ENCODE data around the gene HSDL2.
A peak's percentile ranks its signal among the peaks of the same experiment; 100 is the strongest.

The HSDL2 gene

GRCh38 chr9:112489039-112489546 is 109.2 kb downstream of the HSDL2 start (continued):
- TF ChIP-seq TOX (CRISPR knock-in tag; IDR thresholded peaks at IDR 0.05; ENCODE audit: borderline replicate concordance), result no peak

DNA sequence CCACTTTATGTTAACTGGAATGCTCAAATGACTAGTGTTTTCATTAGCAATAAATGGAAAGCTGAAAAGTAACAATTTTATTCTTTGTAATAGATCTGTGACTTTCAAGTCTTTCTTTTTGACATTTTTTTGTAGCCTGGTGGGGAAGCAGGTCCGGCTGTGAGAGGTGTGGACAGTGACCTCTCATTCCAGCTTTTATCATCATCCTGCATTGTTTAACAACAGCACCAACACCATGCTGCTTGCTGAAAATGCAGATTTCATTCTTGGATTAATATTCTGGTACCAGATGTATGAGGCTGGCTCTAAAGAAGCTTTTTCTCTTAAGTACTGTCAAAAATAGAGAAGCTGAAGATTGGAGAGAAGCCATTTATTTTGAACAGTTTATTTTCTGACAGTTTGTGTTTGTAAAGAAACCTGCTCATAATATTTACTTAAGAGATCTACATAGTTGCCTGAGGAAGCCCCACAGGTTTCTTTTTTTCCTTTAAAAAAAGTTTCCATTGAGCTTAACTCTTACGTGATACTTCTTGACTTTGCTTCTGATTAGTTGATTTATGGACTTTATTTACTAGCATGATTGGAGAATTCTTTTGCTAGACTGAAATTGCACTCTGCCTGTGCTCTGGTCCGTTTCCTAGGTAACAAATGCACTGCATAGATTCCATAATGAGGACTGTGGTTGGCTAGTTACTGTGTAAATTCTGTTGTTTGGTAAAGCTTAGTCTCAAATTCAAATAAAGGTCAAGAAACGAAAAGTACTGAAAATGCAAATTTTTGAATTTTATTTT is 110.2 kb downstream of the HSDL2 start:
- TF ChIP-seq RARB (CRISPR knock-in tag; IDR thresholded peaks at IDR 0.05) (no peak), PPARA (CRISPR knock-in tag; IDR thresholded peaks at IDR 0.05; ENCODE audit: borderline replicate concordance) (no peak), ZC3H10 (CRISPR knock-in tag; IDR thresholded peaks at IDR 0.05) (no peak), TOX (CRISPR knock-in tag; IDR thresholded peaks at IDR 0.05; ENCODE audit: borderline replicate concordance) (no peak), SNAI2 (CRISPR knock-in tag; IDR thresholded peaks at IDR 0.05) (no peak), ESRRG (CRISPR knock-in tag; IDR thresholded peaks at IDR 0.05) (no peak), ZFP3 (CRISPR knock-in tag; IDR thresholded peaks at IDR 0.05) (no peak), GLIS3 (CRISPR knock-in tag; IDR thresholded peaks at IDR 0.05) (no peak), BACH2 (CRISPR knock-in tag; IDR thresholded peaks at IDR 0.05; ENCODE audit: borderline replicate concordance) (no peak), CSDC2 (CRISPR knock-in tag; IDR thresholded peaks at IDR 0.05) (no peak), CSRNP3 (CRISPR knock-in tag; IDR thresholded peaks at IDR 0.05) (no peak), OSR1 (CRISPR knock-in tag; IDR thresholded peaks at IDR 0.05) (no peak), ARNTL (CRISPR knock-in tag; IDR thresholded peaks at IDR 0.05; ENCODE audit: borderline replicate concordance, low read depth) (no peak)
- TF ChIP-seq, protein P1, sequence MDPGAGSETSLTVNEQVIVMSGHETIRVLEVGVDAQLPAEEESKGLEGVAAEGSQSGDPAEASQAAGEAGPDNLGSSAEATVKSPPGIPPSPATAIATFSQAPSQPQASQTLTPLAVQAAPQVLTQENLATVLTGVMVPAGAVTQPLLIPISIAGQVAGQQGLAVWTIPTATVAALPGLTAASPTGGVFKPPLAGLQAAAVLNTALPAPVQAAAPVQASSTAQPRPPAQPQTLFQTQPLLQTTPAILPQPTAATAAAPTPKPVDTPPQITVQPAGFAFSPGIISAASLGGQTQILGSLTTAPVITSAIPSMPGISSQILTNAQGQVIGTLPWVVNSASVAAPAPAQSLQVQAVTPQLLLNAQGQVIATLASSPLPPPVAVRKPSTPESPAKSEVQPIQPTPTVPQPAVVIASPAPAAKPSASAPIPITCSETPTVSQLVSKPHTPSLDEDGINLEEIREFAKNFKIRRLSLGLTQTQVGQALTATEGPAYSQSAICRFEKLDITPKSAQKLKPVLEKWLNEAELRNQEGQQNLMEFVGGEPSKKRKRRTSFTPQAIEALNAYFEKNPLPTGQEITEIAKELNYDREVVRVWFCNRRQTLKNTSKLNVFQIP (CRISPR knock-in tag; IDR thresholded peaks at IDR 0.05; ENCODE audit: borderline replicate concordance, low read depth), result no peak
- TF ChIP-seq, protein P2, sequence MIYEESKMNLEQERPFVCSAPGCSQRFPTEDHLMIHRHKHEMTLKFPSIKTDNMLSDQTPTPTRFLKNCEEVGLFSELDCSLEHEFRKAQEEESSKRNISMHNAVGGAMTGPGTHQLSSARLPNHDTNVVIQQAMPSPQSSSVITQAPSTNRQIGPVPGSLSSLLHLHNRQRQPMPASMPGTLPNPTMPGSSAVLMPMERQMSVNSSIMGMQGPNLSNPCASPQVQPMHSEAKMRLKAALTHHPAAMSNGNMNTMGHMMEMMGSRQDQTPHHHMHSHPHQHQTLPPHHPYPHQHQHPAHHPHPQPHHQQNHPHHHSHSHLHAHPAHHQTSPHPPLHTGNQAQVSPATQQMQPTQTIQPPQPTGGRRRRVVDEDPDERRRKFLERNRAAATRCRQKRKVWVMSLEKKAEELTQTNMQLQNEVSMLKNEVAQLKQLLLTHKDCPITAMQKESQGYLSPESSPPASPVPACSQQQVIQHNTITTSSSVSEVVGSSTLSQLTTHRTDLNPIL (CRISPR knock-in tag; IDR thresholded peaks at IDR 0.05; ENCODE audit: low read depth), result no peak
- TF ChIP-seq, protein P3, sequence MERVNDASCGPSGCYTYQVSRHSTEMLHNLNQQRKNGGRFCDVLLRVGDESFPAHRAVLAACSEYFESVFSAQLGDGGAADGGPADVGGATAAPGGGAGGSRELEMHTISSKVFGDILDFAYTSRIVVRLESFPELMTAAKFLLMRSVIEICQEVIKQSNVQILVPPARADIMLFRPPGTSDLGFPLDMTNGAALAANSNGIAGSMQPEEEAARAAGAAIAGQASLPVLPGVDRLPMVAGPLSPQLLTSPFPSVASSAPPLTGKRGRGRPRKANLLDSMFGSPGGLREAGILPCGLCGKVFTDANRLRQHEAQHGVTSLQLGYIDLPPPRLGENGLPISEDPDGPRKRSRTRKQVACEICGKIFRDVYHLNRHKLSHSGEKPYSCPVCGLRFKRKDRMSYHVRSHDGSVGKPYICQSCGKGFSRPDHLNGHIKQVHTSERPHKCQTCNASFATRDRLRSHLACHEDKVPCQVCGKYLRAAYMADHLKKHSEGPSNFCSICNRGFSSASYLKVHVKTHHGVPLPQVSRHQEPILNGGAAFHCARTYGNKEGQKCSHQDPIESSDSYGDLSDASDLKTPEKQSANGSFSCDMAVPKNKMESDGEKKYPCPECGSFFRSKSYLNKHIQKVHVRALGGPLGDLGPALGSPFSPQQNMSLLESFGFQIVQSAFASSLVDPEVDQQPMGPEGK (CRISPR knock-in tag; IDR thresholded peaks at IDR 0.05; ENCODE audit: borderline replicate concordance), result no peak
- ATAC-seq, result peak; percentile 12; the same call in 1 of the 3 replicates

GRCh38 chr9:112493393-112494137 is 113.7 kb downstream of the HSDL2 start:
- no peak for TF ChIP-seq TSHZ2 (CRISPR knock-in tag; IDR thresholded peaks at IDR 0.05)
- ATAC-seq, result no peak

GRCh38 chr9:112494153-112494552 is 114.2 kb downstream of the HSDL2 start:
- ATAC-seq, result no peak
- no peak for TF ChIP-seq RARB (CRISPR knock-in tag; IDR thresholded peaks at IDR 0.05)
- no peak for TF ChIP-seq ZFP3 (CRISPR knock-in tag; IDR thresholded peaks at IDR 0.05)
- no peak for TF ChIP-seq PPARA (CRISPR knock-in tag; IDR thresholded peaks at IDR 0.05; ENCODE audit: borderline replicate concordance)
- TF ChIP-seq ZNF70 (CRISPR knock-in tag; IDR thresholded peaks at IDR 0.05), result no peak
- TF ChIP-seq BACH2 (CRISPR knock-in tag; IDR thresholded peaks at IDR 0.05; ENCODE audit: borderline replicate concordance), result no peak
- no peak for TF ChIP-seq TOX (CRISPR knock-in tag; IDR thresholded peaks at IDR 0.05; ENCODE audit: borderline replicate concordance)
- TF ChIP-seq, protein P1 (CRISPR knock-in tag; IDR thresholded peaks at IDR 0.05; ENCODE audit: borderline replicate concordance, low read depth), result no peak
- TF ChIP-seq TSHZ2 (CRISPR knock-in tag; IDR thresholded peaks at IDR 0.05), result no peak
- TF ChIP-seq ZNF565 (CRISPR knock-in tag; conservative IDR thresholded peaks at IDR 0.05; ENCODE audit: low read depth), result no peak
- TF ChIP-seq ZC3H10 (CRISPR knock-in tag; IDR thresholded peaks at IDR 0.05), result no peak

Data from SK-N-SH treated with all-trans-retinoic acid at 6 μM for 48 hours (cell line).